Fibroblast of mammary gland (primary cell): Measurements from ENCODE around the gene GPC6.

Source experiments
- DNase-seq: peaks from one replicate; pipeline ENCODE4 v3.0.0-alpha.2; 2010; ENCODE audit warnings: low read depth
- H3K4me3 ChIP-seq: 2 replicates; pipeline ENCODE4 v1.5.1; 2011; ENCODE audit warnings: low read depth, mild to moderate bottlenecking, low read length, moderate library complexity; ENCODE audit not compliant: control insufficient read depth
- CTCF ChIP-seq: conservative IDR thresholded peaks from 2 replicates; pipeline ENCODE4 v1.5.1; 2011; ENCODE audit warnings: low read depth, low read length, inconsistent platforms; ENCODE audit not compliant: control insufficient read depth, insufficient read depth

GPC6 gene

GRCh38 chr13:93655154-93655553, 428.5 kb downstream of the GPC6 start:
- H3K4me3 ChIP-seq, result no peak overlapping the region

GRCh38 chr13:93660391-93661063, 433.9 kb downstream of the GPC6 start:
- DNase-seq, result no peak
- H3K4me3 ChIP-seq, result no peak overlapping the region
- no peak for TF ChIP-seq CTCF

More at GRCh38 chr13:93655154-93655553, 428.5 kb downstream of the GPC6 start:
- TF ChIP-seq CTCF, result no peak
- no peak for DNase-seq

- no peak overlapping the region for H3K4me3 ChIP-seq
- no peak for TF ChIP-seq CTCF
- DNase-seq, result no peak
Measured at GRCh38 chr13:93670866-93671265, 444.3 kb downstream of the GPC6 start.

- no peak overlapping the region for H3K4me3 ChIP-seq
- no peak for DNase-seq
- no peak for TF ChIP-seq CTCF
Measured at GRCh38 chr13:93672996-93673395, 446.4 kb downstream of the GPC6 start.

- DNase-seq, result no peak
Measured at GRCh38 chr13:93673885-93674284, 447.3 kb downstream of the GPC6 start.

GRCh38 chr13:93674337-93674755, 447.7 kb downstream of the GPC6 start:
- H3K4me3 ChIP-seq, result no peak overlapping the region
- no peak for DNase-seq
- no peak for TF ChIP-seq CTCF

More at GRCh38 chr13:93673885-93674284, 447.3 kb downstream of the GPC6 start:
- no peak overlapping the region for H3K4me3 ChIP-seq
- TF ChIP-seq CTCF, result no peak
